ENCODE data around the gene FITM2. TPM values are rescaled to one million over a fixed set of nuclear protein-coding genes. Genes with fewer than 3 reads are reported as not detected.

The FITM2 gene
- total RNA-seq, 1 donor from 2014 or later = 4.5 TPM

GRCh38 chr20:44287272-44288097 is 23.5 kb downstream of the FITM2 start:
- TF ChIP-seq CTCF (IDR thresholded peaks at IDR 0.05; ENCODE audit: insufficient read depth, low read length, severe bottlenecking) = no peak
- Histone ChIP-seq H3K4me3 (ENCODE audit: low read depth, low read length) (no peak overlapping the region), H3K36me3 (ENCODE audit: control insufficient read depth, insufficient read depth, low read length) (no peaks in the 10 kb centered on the region), H3K27me3 (ENCODE audit: control insufficient read depth, insufficient read depth, low read length) (no peaks in the 10 kb centered on the region)
- DNase-seq (ENCODE audit: low read depth) (no peak), FAIRE-seq (no peak)

- no peak for TF ChIP-seq CTCF (IDR thresholded peaks at IDR 0.05; ENCODE audit: insufficient read depth, low read length, severe bottlenecking)
- Histone ChIP-seq H3K36me3 (ENCODE audit: control insufficient read depth, insufficient read depth, low read length) (no peaks in the 10 kb centered on the region), H3K27me3 (ENCODE audit: control insufficient read depth, insufficient read depth, low read length) (no peaks in the 10 kb centered on the region), H3K4me3 (ENCODE audit: low read depth, low read length) (no peak overlapping the region)
- no peak for DNase-seq (ENCODE audit: low read depth)
- FAIRE-seq = no peak
These were observed 27.0 kb downstream of the FITM2 start for GRCh38 chr20:44284032-44284431.

GRCh38 chr20:44282192-44282591 is 28.8 kb downstream of the FITM2 start:
- Histone ChIP-seq H3K36me3 (ENCODE audit: control insufficient read depth, insufficient read depth, low read length) (no peaks in the 10 kb centered on the region), H3K27me3 (ENCODE audit: control insufficient read depth, insufficient read depth, low read length) (no peaks in the 10 kb centered on the region), H3K4me3 (ENCODE audit: low read depth, low read length) (no peak overlapping the region)
- TF ChIP-seq CTCF (IDR thresholded peaks at IDR 0.05; ENCODE audit: insufficient read depth, low read length, severe bottlenecking) = no peak
- no peak for FAIRE-seq
- no peak for DNase-seq (ENCODE audit: low read depth)

GRCh38 chr20:44280387-44280786 is 30.6 kb downstream of the FITM2 start:
- FAIRE-seq (no peak), DNase-seq (ENCODE audit: low read depth) (no peak)
- TF ChIP-seq CTCF (IDR thresholded peaks at IDR 0.05; ENCODE audit: insufficient read depth, low read length, severe bottlenecking) = no peak

GRCh38 chr20:44279228-44279627 is 31.8 kb downstream of the FITM2 start:
- DNase-seq (ENCODE audit: low read depth) = peak; percentile 21
- no peak for FAIRE-seq
- no peaks in the 10 kb centered on the region for H3K27me3 ChIP-seq (ENCODE audit: control insufficient read depth, insufficient read depth, low read length)
- TF ChIP-seq CTCF (IDR thresholded peaks at IDR 0.05; ENCODE audit: insufficient read depth, low read length, severe bottlenecking) = no peak
- H3K4me3 ChIP-seq (ENCODE audit: low read depth, low read length) = no peak overlapping the region
- H3K36me3 ChIP-seq (ENCODE audit: control insufficient read depth, insufficient read depth, low read length) = no peaks in the 10 kb centered on the region

More at GRCh38 chr20:44280387-44280786, 30.6 kb downstream of the FITM2 start:
- no peaks in the 10 kb centered on the region for H3K36me3 ChIP-seq (ENCODE audit: control insufficient read depth, insufficient read depth, low read length)
- no peaks in the 10 kb centered on the region for H3K27me3 ChIP-seq (ENCODE audit: control insufficient read depth, insufficient read depth, low read length)
- H3K4me3 ChIP-seq (ENCODE audit: low read depth, low read length) = no peak overlapping the region
